CD4-positive, alpha-beta T cell (primary cell): ENCODE data around the gene PLCB1. TPM values are rescaled to one million over a fixed set of nuclear protein-coding genes. Genes with fewer than 3 reads are reported as not detected.
"Not testable (repeated sequence)": the region's sequence is repeated elsewhere in the genome, so short reads cannot be mapped to it uniquely, and the experiment has no call there.

Source experiments
- ATAC-seq: fragments of 200-7000 bp; cut with Tn5 transposase; one replicate; pipeline ENCODE4 v1.10.0; 2022; ENCODE audit warnings: mild to moderate bottlenecking; ENCODE audit not compliant: poor library complexity
- CTCF ChIA-PET: fragments of 350-600 bp; sonication (Branson Sonifier 250); formaldehyde crosslinking; loops from one replicate; lab custom pipeline; 2021; ENCODE audit warnings: antibody characterized with exemption, inconsistent platforms; lab: Charles Lee
- POLR2A ChIA-PET: fragments of 350-600 bp; sonication (Branson Sonifier 250); formaldehyde crosslinking; loops from one replicate; lab custom pipeline; 2021; ENCODE audit warnings: antibody characterized with exemption, inconsistent platforms; lab: Charles Lee
- DNase-seq, 14 experiments: peaks; one replicate each; pipeline ENCODE4 v3.0.0-alpha.2; 2013 to 2020; ENCODE audit warnings: mixed read lengths in 2 of 14
- H3K27ac ChIP-seq, 2 donors: one replicate each; pipeline versions ENCODE4 v1.5.1 to v1.7.0; 2013; ENCODE audit warnings: low read length in 2 of 2, low read depth in 1 of 2, mild to moderate bottlenecking in 1 of 2
- H3K27me3 ChIP-seq, 2 experiments: 1 replicate in 1 of 2; 2 replicates in 1 of 2; pipeline versions ENCODE4 v1.6.1 to v1.7.0; 2013; ENCODE audit warnings: low read length in 2 of 2, control low read depth in 1 of 2, mild to moderate bottlenecking in 1 of 2, moderate library complexity in 1 of 2; ENCODE audit not compliant: insufficient read depth in 2 of 2, control insufficient read depth in 1 of 2
- H3K36me3 ChIP-seq: one replicate; pipeline ENCODE4 v1.6.1; 2013; ENCODE audit warnings: low read length, control low read depth; ENCODE audit not compliant: insufficient read depth
- H3K4me1 ChIP-seq: one replicate; pipeline ENCODE4 v1.6.1; 2013; ENCODE audit warnings: low read length, control low read depth; ENCODE audit not compliant: insufficient read depth
- H3K4me3 ChIP-seq: one replicate; pipeline ENCODE4 v1.5.1; 2013; ENCODE audit warnings: mild to moderate bottlenecking, low read length, moderate library complexity
- H3K9me3 ChIP-seq, 2 experiments: 1 replicate in 1 of 2; 2 replicates in 1 of 2; pipeline versions ENCODE4 v1.6.1 to v1.7.0; 2013; ENCODE audit warnings: low read length in 2 of 2, mild to moderate bottlenecking in 2 of 2, control low read depth in 1 of 2, moderate library complexity in 1 of 2; ENCODE audit not compliant: control insufficient read depth in 1 of 2, insufficient read depth in 1 of 2
- H3K27ac Mint-ChIP-seq: one replicate; pipeline ENCODE4 v1.8.0; 2020; ENCODE audit warnings: mixed read lengths
- H3K27me3 Mint-ChIP-seq: one replicate; pipeline ENCODE4 v1.8.0; 2021; ENCODE audit warnings: mixed read lengths
- H3K36me3 Mint-ChIP-seq: one replicate; pipeline ENCODE4 v1.8.0; 2021; ENCODE audit warnings: low read depth, mixed read lengths
- H3K4me1 Mint-ChIP-seq: one replicate; pipeline ENCODE4 v1.8.0; 2021; ENCODE audit warnings: low read depth, mixed read lengths
- H3K4me3 Mint-ChIP-seq: one replicate; pipeline ENCODE4 v1.8.0; 2020; ENCODE audit warnings: mild to moderate bottlenecking, mixed read lengths
- H3K9me3 Mint-ChIP-seq: one replicate; pipeline ENCODE4 v1.8.0; 2020; ENCODE audit warnings: mixed read lengths
- intact Hi-C, 2 experiments: fragments of 100-400 bp; cut with DNase I in 1 of 2; cut with micrococcal nuclease in 1 of 2; formaldehyde crosslinking; loops; one replicate each; pipeline versions ENCODE4 v1.15.1 to v1.9.0; 2023 to 2025; cut with DNase I, micrococcal nuclease
- total RNA-seq, 174 experiments: library from RNA in 2 of 174; stranded (reverse) in 2 of 174; gene quantifications; one replicate each; pipeline ENCODE4 v1.2.3 and lab custom pipeline; 2021 to 2026
- TF ChIP-seq, protein P1 (sequence below): fragments of 200-600 bp; IDR thresholded peaks from one replicate; pipeline ENCODE4 v1.8.0; 2022; ENCODE audit warnings: antibody characterized with exemption, mild to moderate bottlenecking

The PLCB1 gene
- total RNA-seq, 2 experiments from 2014 or later: 3.8 to 5.6 TPM

GRCh38 chr20:8346700-8347270 lies 214.7 kb downstream of the PLCB1 start:
- H3K4me1 ChIP-seq: no peaks in the 10 kb centered on the region
- TF ChIP-seq, protein P1, sequence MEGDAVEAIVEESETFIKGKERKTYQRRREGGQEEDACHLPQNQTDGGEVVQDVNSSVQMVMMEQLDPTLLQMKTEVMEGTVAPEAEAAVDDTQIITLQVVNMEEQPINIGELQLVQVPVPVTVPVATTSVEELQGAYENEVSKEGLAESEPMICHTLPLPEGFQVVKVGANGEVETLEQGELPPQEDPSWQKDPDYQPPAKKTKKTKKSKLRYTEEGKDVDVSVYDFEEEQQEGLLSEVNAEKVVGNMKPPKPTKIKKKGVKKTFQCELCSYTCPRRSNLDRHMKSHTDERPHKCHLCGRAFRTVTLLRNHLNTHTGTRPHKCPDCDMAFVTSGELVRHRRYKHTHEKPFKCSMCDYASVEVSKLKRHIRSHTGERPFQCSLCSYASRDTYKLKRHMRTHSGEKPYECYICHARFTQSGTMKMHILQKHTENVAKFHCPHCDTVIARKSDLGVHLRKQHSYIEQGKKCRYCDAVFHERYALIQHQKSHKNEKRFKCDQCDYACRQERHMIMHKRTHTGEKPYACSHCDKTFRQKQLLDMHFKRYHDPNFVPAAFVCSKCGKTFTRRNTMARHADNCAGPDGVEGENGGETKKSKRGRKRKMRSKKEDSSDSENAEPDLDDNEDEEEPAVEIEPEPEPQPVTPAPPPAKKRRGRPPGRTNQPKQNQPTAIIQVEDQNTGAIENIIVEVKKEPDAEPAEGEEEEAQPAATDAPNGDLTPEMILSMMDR: no peak
- H3K27ac ChIP-seq: no peak overlapping the region
- intact Hi-C loops: no loop called here
- H3K27ac Mint-ChIP-seq: no peak overlapping the region
- DNase-seq: no peak
- H3K9me3 ChIP-seq: no peaks in the 10 kb centered on the region
- no peak for ATAC-seq
- H3K36me3 ChIP-seq: no peaks in the 10 kb centered on the region
- no peaks in the 10 kb centered on the region for H3K27me3 ChIP-seq
- H3K9me3 Mint-ChIP-seq: peaks cover 2% of the 10 kb centered on the region
- no peaks in the 10 kb centered on the region for H3K4me1 Mint-ChIP-seq
- no peaks in the 10 kb centered on the region for H3K27me3 Mint-ChIP-seq
- CTCF ChIA-PET: no interaction called here
- no peak overlapping the region for H3K4me3 ChIP-seq
- no peaks in the 10 kb centered on the region for H3K36me3 Mint-ChIP-seq
- POLR2A ChIA-PET: no interaction called here
- no peak overlapping the region for H3K4me3 Mint-ChIP-seq

GRCh38 chr20:8350225-8350624 lies 218.2 kb downstream of the PLCB1 start:
- ATAC-seq, CTCF ChIA-PET, H3K27ac ChIP-seq, H3K9me3 Mint-ChIP-seq, H3K4me3 Mint-ChIP-seq, H3K4me1 ChIP-seq, H3K27ac Mint-ChIP-seq, intact Hi-C loops, POLR2A ChIA-PET, H3K27me3 Mint-ChIP-seq, H3K27me3 ChIP-seq, H3K36me3 ChIP-seq, H3K9me3 ChIP-seq, H3K4me1 Mint-ChIP-seq, H3K4me3 ChIP-seq, H3K36me3 Mint-ChIP-seq, DNase-seq: not testable (repeated sequence)

DNA sequence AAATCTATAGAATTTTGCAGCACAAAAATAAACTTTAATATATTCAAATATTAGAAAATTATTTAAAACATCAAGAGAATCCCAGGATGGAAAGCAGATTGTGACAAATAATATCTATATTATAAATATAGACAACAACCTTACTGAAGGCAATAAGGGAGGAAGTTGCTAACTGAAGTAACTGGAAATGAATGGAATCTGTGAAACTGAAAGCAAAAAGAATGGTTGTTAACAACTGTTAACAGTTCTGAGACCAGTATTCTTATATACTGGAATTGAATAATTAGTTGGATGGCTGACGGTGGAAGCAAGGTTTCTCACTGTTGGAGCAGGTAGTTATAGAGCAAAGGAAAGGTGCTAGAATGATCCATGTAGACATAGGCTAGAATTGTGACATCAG lies 220.4 kb downstream of the PLCB1 start:
- H3K9me3 Mint-ChIP-seq: peaks cover 2% of the 10 kb centered on the region
- ChIA-PET CTCF (no interaction called here), POLR2A (no interaction called here)
- DNase-seq (no peak), ATAC-seq (no peak)
- Histone ChIP-seq H3K9me3 (no peaks in the 10 kb centered on the region), H3K27ac (no peak overlapping the region), H3K27me3 (no peaks in the 10 kb centered on the region), H3K36me3 (no peaks in the 10 kb centered on the region), H3K4me1 (no peaks in the 10 kb centered on the region), H3K4me3 (no peak overlapping the region)
- TF ChIP-seq, protein P1: no peak
- H3K27ac Mint-ChIP-seq: no peak overlapping the region
- no peaks in the 10 kb centered on the region for H3K27me3 Mint-ChIP-seq
- no peak overlapping the region for H3K4me3 Mint-ChIP-seq
- intact Hi-C loops: no loop called here
- H3K4me1 Mint-ChIP-seq: no peaks in the 10 kb centered on the region
- no peaks in the 10 kb centered on the region for H3K36me3 Mint-ChIP-seq

- no peak overlapping the region for H3K27ac Mint-ChIP-seq
- Histone ChIP-seq H3K4me3 (no peak overlapping the region), H3K4me1 (no peaks in the 10 kb centered on the region), H3K27me3 (no peaks in the 10 kb centered on the region), H3K36me3 (no peaks in the 10 kb centered on the region), H3K9me3 (no peaks in the 10 kb centered on the region), H3K27ac (no peak overlapping the region)
- CTCF ChIA-PET: no interaction called here
- DNase-seq (no peak), ATAC-seq (no peak)
- POLR2A ChIA-PET: no interaction called here
- TF ChIP-seq, protein P1: no peak
- peaks cover 2% of the 10 kb centered on the region for H3K9me3 Mint-ChIP-seq
- no peak overlapping the region for H3K4me3 Mint-ChIP-seq
- no peaks in the 10 kb centered on the region for H3K36me3 Mint-ChIP-seq
- intact Hi-C loops: no loop called here
- no peaks in the 10 kb centered on the region for H3K4me1 Mint-ChIP-seq
- H3K27me3 Mint-ChIP-seq: no peaks in the 10 kb centered on the region
These were observed 221.4 kb downstream of the PLCB1 start for GRCh38 chr20:8353512-8353911.
